Stimulated activated CD8-positive, alpha-beta memory T cell treated with anti-CD3 and anti-CD28 coated beads, Interleukin-12 subunit alpha, Interleukin-12 subunit beta, amount 100 ng/mL, for 1 hour (primary cell): ENCODE results near the gene TEK.

Source experiments
- DNase-seq: peaks from one replicate; pipeline ENCODE4 v3.0.0-alpha.2; 2020; ENCODE audit warnings: low read depth

TEK gene

GRCh38 chr9:27181381-27181780 is 72.4 kb downstream of the TEK start:
- DNase-seq, result no peak

- no peak for DNase-seq
These were observed 73.4 kb downstream of the TEK start for GRCh38 chr9:27182421-27182820.

DNA sequence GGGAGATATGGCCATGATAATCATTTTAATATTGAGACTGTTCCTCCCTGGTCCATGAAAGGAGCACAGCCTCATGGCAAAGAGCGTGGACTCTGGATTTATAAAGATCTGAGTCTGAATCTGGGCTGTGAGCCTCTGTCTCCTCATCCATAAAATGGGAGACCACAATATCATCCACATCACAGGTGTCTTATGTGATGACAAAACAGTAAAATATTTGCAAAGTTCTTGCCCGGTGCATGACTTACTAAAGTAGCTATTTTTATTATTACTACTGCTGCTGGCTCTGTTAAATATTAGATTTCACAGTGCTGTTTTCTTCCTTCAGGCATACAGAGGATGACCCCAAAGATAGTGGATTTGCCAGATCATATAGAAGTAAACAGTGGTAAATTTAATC is 74.1 kb downstream of the TEK start:
- DNase-seq, result no peak

- DNase-seq, result no peak
These were observed 74.7 kb downstream of the TEK start for GRCh38 chr9:27183701-27184100.

DNA sequence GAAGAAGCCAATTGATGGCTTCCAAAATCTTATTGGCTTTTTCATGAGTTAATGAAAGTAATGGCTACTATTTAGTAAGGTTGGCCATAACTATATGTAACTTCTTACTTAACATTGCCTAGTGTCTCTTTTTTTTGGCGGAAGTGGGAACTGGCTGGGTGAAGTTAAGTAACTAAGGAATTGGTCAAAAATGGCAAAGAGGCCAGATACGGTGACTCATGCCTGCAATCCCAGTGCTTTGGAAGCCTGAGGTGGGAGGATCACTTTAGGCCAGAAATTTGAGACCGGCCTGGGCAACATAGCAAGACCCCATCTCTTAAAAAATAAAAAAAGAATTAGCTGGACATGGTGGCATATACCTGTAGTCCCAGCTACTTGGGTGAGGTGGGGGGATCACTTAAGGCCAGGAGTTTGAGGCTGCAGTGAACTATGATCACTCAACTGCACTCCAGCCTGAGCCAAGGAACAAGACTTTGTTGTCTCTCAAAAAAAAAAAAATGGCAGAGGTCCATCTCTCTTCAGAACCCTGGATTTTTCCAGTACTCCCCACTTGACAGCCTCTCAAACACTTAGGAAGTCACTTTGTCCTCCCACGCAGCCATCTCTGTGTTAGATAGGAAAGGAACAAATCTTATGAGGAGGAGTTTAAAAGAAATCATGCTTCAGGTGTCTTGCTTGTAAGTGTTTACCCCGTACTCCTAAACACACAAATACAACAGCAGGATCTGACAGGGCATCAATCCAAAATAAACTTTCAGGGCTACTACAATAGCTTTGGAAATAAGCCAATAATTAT is 75.7 kb downstream of the TEK start:
- DNase-seq, result no peak

- DNase-seq, result no peak
These were observed 79.4 kb downstream of the TEK start for GRCh38 chr9:27188426-27188825.

DNA sequence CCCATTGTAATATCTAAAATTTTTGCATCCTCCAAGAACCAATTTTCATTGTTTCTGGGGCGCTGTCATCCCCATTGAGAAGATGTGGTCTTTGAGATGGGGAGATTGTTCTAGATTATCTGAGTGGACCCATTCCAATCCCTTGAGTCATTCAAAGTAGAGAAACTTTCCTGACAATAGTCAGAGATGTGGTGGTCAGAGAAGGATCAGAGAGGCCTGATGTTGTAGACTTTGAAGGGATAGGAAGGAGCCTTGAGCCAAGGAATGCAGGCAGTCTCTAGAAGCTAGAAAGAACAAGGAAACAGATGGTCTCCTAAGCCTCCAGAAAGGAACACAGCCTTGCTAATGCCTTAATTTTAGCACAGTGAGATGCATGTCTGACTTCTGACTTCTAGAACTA is 80.4 kb downstream of the TEK start:
- DNase-seq, result no peak

- DNase-seq, result no peak
These were observed 83.4 kb downstream of the TEK start for GRCh38 chr9:27192291-27192960.

DNA sequence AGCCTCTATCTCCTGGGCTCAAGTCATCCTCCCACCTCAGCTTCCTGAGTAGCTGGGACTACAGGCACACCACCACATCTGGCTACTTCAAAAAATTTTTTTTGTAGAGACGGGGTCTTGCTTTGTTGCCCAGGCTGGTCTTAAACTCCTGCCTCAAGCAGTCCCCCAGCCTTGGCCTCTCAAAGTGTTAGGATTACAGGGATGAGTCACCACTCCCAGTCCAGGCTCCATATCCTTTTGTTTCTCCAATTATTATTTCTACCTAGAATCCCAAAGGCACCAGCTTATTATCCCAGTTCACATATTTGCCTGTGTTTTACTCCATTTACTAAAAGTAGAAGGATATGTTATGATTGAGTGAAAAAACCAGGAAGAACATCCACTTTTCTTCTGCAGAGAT is 84.9 kb downstream of the TEK start:
- no peak for DNase-seq

GRCh38 chr9:27194401-27195091 is 85.5 kb downstream of the TEK start:
- no peak for DNase-seq

DNA sequence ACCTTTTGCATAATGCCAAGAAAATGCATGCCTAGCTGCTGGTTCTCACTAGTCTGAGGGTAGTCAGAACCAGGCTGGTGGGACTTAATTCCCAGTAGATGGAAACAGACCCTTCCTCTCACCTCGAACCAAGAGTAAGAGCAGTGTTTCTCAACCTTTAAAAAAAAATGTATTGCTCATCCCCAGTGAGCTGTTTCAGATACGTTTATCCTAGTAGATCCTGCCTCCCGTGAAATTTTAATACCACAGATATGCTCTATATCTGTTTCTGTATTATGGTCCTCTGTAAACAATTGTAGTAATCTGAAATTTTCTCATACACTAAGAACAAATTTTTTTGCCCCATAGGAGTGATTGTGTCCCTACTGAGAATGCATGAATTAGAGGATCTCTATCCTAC is 86.2 kb downstream of the TEK start:
- DNase-seq, result no peak

- no peak for DNase-seq
These were observed 87.4 kb downstream of the TEK start for GRCh38 chr9:27196383-27196782.

- DNase-seq, result no peak
These were observed 89.2 kb downstream of the TEK start for GRCh38 chr9:27198190-27198589.

GRCh38 chr9:27202056-27202455 is 93.0 kb downstream of the TEK start:
- no peak for DNase-seq

DNA sequence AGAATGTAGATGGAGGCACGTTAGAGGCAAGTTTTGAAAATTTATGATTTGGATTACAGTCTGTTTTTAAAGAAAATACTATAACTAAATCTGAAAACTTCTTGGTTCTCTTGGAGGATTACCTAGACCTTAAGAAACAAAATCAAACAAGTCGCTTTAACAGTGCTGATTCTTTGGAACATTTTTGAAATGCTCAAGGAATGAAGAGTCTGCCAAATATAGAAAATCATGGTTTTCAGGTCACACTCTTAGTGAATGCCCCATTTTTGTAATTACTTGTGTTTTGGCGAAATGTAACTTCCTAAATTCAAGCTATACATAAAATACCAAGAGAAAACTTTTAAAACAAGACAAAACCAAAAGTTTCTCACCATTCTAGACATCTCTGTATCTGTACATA is 94.8 kb downstream of the TEK start:
- DNase-seq, result no peak

DNA sequence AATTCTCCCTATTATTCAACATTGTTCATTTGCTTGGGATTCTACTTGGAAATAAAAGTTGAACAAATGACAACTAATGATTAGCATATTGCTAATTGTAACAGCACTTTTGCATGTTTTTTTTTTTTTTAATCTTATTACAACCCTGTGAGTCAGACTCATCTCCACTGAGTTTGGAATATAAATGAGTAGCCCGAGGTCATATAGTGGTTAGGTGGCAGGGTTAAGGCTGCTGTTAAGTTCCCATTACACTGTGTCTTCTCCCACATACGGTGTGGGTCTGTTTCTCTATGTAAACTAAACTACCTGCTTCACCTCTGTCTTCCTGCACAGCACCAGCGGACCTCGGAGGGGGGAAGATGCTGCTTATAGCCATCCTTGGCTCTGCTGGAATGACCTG is 95.6 kb downstream of the TEK start:
- DNase-seq, result no peak

DNA sequence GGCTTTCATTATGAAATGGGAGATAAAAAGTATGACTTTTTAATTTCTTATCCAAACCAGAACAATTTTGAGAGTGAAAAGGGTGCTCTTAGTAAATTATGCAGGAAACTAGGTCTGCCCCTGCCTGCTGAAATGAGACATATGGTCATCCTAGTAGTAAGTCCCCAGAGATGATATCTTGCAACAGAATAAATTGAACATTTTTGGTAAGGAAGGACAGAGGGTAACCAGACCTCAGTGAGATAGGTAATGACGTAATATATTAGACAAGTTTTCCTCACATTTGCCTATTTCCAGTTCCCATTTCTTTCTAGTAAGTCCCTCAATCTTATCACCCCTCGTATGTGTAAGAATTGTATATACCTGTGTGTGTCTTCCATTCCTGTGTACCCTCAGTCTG is 96.2 kb downstream of the TEK start:
- no peak for DNase-seq

DNA sequence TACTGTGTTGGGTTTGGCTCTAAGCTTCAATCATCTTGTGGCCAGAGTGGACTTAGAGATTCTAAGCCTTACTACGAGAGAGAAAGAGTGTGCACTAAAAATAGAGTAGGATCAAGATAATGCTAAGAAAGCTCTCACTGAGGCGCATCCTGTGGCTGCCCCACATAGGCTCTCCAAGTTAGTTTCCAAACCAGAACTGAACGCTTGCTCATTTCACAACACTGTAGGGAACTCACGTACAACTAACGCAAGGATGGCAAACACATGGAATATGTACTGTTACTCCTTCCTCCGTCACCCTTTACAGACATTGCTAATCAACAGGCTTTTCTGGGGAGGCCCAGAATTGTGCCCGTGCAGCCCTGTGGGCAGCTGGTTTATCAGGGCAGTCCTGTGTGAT is 97.0 kb downstream of the TEK start:
- no peak for DNase-seq

DNA sequence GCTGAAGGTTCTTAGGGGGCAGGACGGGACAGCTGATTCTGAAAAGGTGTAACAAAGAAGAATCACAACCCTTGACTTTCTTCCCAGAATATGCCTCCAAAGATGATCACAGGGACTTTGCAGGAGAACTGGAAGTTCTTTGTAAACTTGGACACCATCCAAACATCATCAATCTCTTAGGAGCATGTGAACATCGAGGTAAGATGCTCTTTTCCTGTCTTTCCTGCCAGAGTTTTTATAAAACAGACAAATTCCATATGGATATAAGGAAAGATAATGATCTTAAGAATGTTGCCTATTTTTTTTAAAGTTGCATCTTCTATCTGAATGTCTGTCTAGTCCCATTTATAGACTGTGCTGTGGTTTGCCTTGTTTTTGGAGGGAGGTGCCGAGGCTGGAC is 100.0 kb downstream of the TEK start:
- no peak for DNase-seq

DNA sequence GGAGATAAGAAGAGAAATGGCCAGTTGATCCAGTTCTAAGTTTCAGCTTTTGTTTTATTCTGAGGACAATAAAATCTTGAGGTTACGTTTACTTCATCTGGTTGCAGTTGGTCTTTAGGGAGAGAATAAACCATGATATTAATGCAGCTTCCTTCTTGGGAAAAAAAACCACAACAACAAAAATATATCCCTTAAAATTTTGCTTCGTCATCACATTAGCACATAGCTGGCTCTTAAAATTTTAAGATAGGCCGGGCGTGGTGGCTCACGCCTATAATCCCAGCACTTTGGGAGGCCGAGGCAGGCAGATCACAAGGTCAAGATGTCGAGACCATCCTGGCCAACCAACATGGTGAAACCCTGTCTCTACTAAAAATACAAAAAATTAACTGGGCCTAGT is 101.6 kb downstream of the TEK start:
- DNase-seq, result no peak

DNA sequence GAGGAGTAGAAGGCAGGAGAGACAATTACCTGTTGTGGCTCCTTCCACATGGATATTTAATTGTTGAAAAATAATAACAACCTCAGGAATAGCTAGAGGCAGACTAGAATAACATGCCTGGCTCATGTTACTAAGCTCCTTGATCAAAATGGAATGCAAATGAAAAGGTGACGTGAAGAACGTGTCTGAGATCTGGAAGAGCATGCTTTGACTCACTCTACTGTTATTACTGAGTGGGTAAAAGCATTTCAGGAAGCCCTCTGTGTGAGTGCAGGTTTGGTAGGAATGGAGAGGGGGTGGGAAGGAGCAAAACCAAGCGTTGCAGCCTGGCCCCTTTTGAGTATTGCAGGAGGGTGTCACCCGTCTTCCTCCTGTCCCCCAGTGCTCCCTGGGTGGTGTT is 103.2 kb downstream of the TEK start:
- no peak for DNase-seq

DNA sequence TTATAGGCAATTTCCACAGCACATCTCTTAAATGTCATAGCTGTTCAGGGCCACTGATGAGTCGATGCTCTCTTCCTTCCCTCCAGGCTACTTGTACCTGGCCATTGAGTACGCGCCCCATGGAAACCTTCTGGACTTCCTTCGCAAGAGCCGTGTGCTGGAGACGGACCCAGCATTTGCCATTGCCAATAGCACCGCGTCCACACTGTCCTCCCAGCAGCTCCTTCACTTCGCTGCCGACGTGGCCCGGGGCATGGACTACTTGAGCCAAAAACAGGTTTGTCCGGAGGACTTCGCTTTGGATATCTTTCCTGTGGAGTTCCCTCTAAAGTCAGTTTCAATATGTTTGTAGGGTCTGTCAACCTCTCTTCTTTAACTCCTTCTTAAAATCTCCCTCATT is 103.6 kb downstream of the TEK start:
- DNase-seq, result no peak

GRCh38 chr9:27227192-27227591 is 118.2 kb downstream of the TEK start:
- DNase-seq, result no peak
